Neural progenitor cell (in vitro differentiated cells): Measurements from ENCODE around the gene ELOVL6. TPM values are rescaled to one million over a fixed set of nuclear protein-coding genes. Genes with fewer than 3 reads are reported as not detected.

ENCODE experiments used
- DNase-seq: peaks from one replicate; pipeline ENCODE4 v3.0.0-alpha.2; 2016; ENCODE audit warnings: low spot score
- H2AFZ ChIP-seq: fragments of 200-600 bp; sonication (generic); replicated peaks from 2 replicates; pipeline ENCODE4 v1.6.1; 2016; ENCODE audit warnings: antibody characterized with exemption
- H3F3A ChIP-seq: fragments of 200-600 bp; sonication (generic); 2 replicates; pipeline ENCODE4 v1.6.1; 2016; ENCODE audit warnings: antibody characterized with exemption, low read depth
- H3K27ac ChIP-seq: fragments of 200-600 bp; sonication (generic); 2 replicates; pipeline ENCODE4 v1.5.1; 2016; ENCODE audit warnings: mild to moderate bottlenecking
- H3K27me3 ChIP-seq: fragments of 200-600 bp; sonication (generic); 2 replicates; pipeline ENCODE4 v1.6.1; 2016; ENCODE audit warnings: mild to moderate bottlenecking, moderate library complexity
- H3K36me3 ChIP-seq: fragments of 200-600 bp; sonication (generic); 2 replicates; pipeline ENCODE4 v1.5.1; 2016
- H3K4me1 ChIP-seq: fragments of 200-600 bp; sonication (generic); 2 replicates; pipeline ENCODE4 v1.6.1; 2016; ENCODE audit warnings: mixed run types
- H3K4me2 ChIP-seq: fragments of 200-600 bp; sonication (generic); 2 replicates; pipeline ENCODE4 v1.6.1; 2016
- H3K4me3 ChIP-seq: fragments of 200-600 bp; sonication (generic); 2 replicates; pipeline ENCODE4 v1.5.1; 2016
- H3K79me2 ChIP-seq: fragments of 200-600 bp; sonication (generic); 2 replicates; pipeline ENCODE4 v1.6.1; 2016; ENCODE audit warnings: low read depth
- H3K9ac ChIP-seq: fragments of 200-600 bp; sonication (generic); 2 replicates; pipeline ENCODE4 v1.6.1; 2016
- H3K9me3 ChIP-seq: fragments of 200-600 bp; sonication (generic); 2 replicates; pipeline ENCODE4 v1.5.1; 2016; ENCODE audit warnings: low read depth
- H4K20me1 ChIP-seq: fragments of 200-600 bp; sonication (generic); 2 replicates; pipeline ENCODE4 v1.6.1; 2016; ENCODE audit warnings: low read depth
- H3K27ac Mint-ChIP-seq: 3 replicates; pipeline ENCODE4 v1.8.0; 2021; ENCODE audit warnings: mixed read lengths
- H3K27me3 Mint-ChIP-seq: 2 replicates; pipeline ENCODE4 v1.8.0; 2022; ENCODE audit warnings: low read depth, mild to moderate bottlenecking, inconsistent platforms, moderate library complexity, mixed read lengths; ENCODE audit not compliant: insufficient read depth
- H3K36me3 Mint-ChIP-seq: 3 replicates; pipeline ENCODE4 v1.8.0; 2021; ENCODE audit warnings: mixed read lengths
- H3K4me1 Mint-ChIP-seq: 3 replicates; pipeline ENCODE4 v1.8.0; 2021; ENCODE audit warnings: mixed read lengths
- H3K4me3 Mint-ChIP-seq: 3 replicates; pipeline ENCODE4 v1.8.0; 2021; ENCODE audit warnings: mild to moderate bottlenecking, moderate library complexity, mixed read lengths
- H3K9me3 Mint-ChIP-seq: 3 replicates; pipeline ENCODE4 v1.8.0; 2020; ENCODE audit warnings: mixed read lengths
- EZH2 ChIP-seq: fragments of 200-600 bp; sonication (generic); IDR thresholded peaks from 2 replicates; pipeline ENCODE4 v1.6.1; 2017; ENCODE audit warnings: antibody characterized with exemption, mild to moderate bottlenecking, moderate library complexity
- EZH2phosphoT487 ChIP-seq: fragments of 200-600 bp; sonication (generic); IDR thresholded peaks from 2 replicates; pipeline ENCODE4 v1.6.1; 2017; ENCODE audit warnings: antibody characterized with exemption
- total RNA-seq: library from RNA; depleted of rRNA; stranded (reverse); fragments of >200 nt; gene quantifications from 2 replicates; pipeline ENCODE4 v1.2.3, GENCODE V29; 2015; ENCODE audit warnings: low replicate concordance
- TF ChIP-seq, protein P1 (sequence below): fragments of 200-600 bp; sonication (generic); IDR thresholded peaks from 2 replicates; pipeline ENCODE4 v1.5.1; 2017; ENCODE audit warnings: antibody characterized with exemption, mild to moderate bottlenecking

Gene ELOVL6
- total RNA-seq, 1 donor from 2014 or later: 54.4 TPM

DNA sequence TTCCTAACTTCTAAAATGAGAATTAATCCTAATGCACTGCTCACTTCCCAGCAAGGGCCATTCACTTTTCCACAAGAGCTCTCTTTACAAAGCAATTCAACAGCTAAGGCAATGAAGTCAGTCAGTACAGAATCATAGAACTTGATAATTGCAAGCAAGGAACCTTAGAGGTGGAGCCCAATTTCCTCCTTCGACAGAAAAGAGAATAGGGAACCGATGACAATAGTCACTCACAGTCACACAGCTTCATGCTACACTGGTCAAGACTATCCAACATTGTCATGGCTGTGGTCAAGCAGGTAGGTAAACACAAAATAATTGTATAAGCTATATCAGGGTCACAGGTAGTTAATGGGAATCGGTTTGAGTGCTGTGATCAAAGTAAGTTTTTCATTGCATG is 90.0 kb downstream of the ELOVL6 start:
- Histone ChIP-seq H4K20me1 (peaks cover 4% of the 10 kb centered on the region), H3F3A (no peaks in the 10 kb centered on the region), H3K36me3 (no peaks in the 10 kb centered on the region), H3K9me3 (no peaks in the 10 kb centered on the region), H2AFZ (no peak overlapping the region), H3K79me2 (peaks cover 50% of the 10 kb centered on the region), H3K4me2 (no peak overlapping the region), H3K27me3 (no peaks in the 10 kb centered on the region), H3K27ac (no peak overlapping the region), H3K9ac (no peak overlapping the region), H3K4me3 (no peak overlapping the region), H3K4me1 (peaks cover 12% of the 10 kb centered on the region)
- Mint-ChIP-seq H3K27me3 (no peaks in the 10 kb centered on the region), H3K4me1 (no peaks in the 10 kb centered on the region), H3K4me3 (no peak overlapping the region), H3K27ac (no peak overlapping the region), H3K9me3 (no peaks in the 10 kb centered on the region), H3K36me3 (peaks cover 26% of the 10 kb centered on the region)
- TF ChIP-seq EZH2: no peak
- TF ChIP-seq, protein P1, sequence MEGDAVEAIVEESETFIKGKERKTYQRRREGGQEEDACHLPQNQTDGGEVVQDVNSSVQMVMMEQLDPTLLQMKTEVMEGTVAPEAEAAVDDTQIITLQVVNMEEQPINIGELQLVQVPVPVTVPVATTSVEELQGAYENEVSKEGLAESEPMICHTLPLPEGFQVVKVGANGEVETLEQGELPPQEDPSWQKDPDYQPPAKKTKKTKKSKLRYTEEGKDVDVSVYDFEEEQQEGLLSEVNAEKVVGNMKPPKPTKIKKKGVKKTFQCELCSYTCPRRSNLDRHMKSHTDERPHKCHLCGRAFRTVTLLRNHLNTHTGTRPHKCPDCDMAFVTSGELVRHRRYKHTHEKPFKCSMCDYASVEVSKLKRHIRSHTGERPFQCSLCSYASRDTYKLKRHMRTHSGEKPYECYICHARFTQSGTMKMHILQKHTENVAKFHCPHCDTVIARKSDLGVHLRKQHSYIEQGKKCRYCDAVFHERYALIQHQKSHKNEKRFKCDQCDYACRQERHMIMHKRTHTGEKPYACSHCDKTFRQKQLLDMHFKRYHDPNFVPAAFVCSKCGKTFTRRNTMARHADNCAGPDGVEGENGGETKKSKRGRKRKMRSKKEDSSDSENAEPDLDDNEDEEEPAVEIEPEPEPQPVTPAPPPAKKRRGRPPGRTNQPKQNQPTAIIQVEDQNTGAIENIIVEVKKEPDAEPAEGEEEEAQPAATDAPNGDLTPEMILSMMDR: no peak
- DNase-seq: no peak

DNA sequence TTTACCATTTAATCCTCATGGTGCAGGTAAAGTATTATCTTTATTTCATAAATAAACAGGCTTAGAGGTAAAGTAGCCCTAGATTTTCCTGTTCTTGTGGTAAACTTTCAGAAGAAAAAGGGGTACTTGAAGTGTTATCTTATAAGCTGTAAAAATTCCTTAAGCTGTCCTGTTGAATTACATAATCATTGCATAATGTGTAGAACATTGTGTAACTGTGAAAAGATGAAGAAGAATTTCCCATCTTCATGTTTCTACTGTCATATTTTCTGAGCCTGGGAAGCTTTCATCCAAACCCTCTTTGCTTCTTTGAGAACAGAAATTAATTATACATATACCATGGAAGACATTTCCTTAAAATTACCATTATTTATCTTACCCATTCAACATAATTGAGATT is 90.5 kb downstream of the ELOVL6 start:
- Histone ChIP-seq H3K36me3 (no peaks in the 10 kb centered on the region), H3K9ac (no peak overlapping the region), H2AFZ (no peak overlapping the region), H3K27ac (no peak overlapping the region), H3K9me3 (no peaks in the 10 kb centered on the region), H3K4me2 (no peak overlapping the region), H3K4me3 (no peak overlapping the region), H3F3A (no peaks in the 10 kb centered on the region), H4K20me1 (peaks cover 4% of the 10 kb centered on the region), H3K27me3 (no peaks in the 10 kb centered on the region), H3K4me1 (peaks cover 12% of the 10 kb centered on the region), H3K79me2 (peaks cover 48% of the 10 kb centered on the region)
- Mint-ChIP-seq H3K27me3 (no peaks in the 10 kb centered on the region), H3K36me3 (peaks cover 30% of the 10 kb centered on the region), H3K9me3 (no peaks in the 10 kb centered on the region), H3K4me1 (no peaks in the 10 kb centered on the region), H3K4me3 (no peak overlapping the region), H3K27ac (no peak overlapping the region)
- TF ChIP-seq EZH2phosphoT487: no peak
- no peak for TF ChIP-seq EZH2
- TF ChIP-seq, protein P1: no peak
- no peak for DNase-seq

DNA sequence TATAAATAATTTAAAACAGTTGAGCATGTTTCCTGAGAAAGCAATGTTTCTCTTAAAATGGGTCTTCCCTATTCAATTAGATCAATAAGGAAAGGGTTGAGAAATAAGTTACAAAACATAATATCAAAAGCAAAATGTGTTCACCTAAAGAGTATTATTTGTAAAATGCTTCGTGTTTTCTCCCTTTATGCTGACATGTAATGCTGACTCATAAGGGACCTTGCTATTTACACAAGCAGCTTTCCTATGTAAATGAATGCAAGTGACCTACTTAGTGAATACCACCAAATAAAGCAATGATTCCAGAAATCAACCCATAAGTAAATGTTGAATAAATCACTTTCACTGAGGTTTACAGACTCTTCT is 91.5 kb downstream of the ELOVL6 start:
- Mint-ChIP-seq H3K27ac (no peak overlapping the region), H3K36me3 (peaks cover 28% of the 10 kb centered on the region), H3K4me3 (no peak overlapping the region), H3K4me1 (no peaks in the 10 kb centered on the region), H3K27me3 (no peaks in the 10 kb centered on the region), H3K9me3 (no peaks in the 10 kb centered on the region)
- Histone ChIP-seq H3K27ac (no peak overlapping the region), H3K27me3 (no peaks in the 10 kb centered on the region), H3K9me3 (no peaks in the 10 kb centered on the region), H4K20me1 (no peaks in the 10 kb centered on the region), H3K9ac (no peak overlapping the region), H3F3A (no peaks in the 10 kb centered on the region), H3K4me2 (no peak overlapping the region), H3K4me1 (peaks cover 12% of the 10 kb centered on the region), H3K4me3 (no peak overlapping the region), H2AFZ (no peak overlapping the region), H3K36me3 (no peaks in the 10 kb centered on the region), H3K79me2 (peaks cover 48% of the 10 kb centered on the region)
- no peak for DNase-seq
- TF ChIP-seq, protein P1: no peak
- TF ChIP-seq EZH2 (no peak), EZH2phosphoT487 (no peak)
